ENCODE results near the gene MTMR12.
"Not testable (repeated sequence)": the region's sequence is repeated elsewhere in the genome, so short reads cannot be mapped to it uniquely, and the experiment has no call there.

Gene MTMR12

GRCh38 chr5:32287525-32287924 is 25.2 kb downstream of the MTMR12 start:
- not testable (repeated sequence) for H3K4me3 ChIP-seq (ENCODE audit: low read depth in 1 of 2, low read length in 2 of 2); H3K27ac ChIP-seq (ENCODE audit: low read depth, low read length); H3K27me3 ChIP-seq (ENCODE audit: control insufficient read depth in 1 of 2, insufficient read depth in 2 of 2, low read length in 2 of 2)

GRCh38 chr5:32285510-32286138 is 27.1 kb downstream of the MTMR12 start:
- Histone ChIP-seq H3K27me3 (ENCODE audit: control insufficient read depth in 1 of 2, insufficient read depth in 2 of 2, low read length in 2 of 2) (no peaks in the 10 kb centered on the region), H3K4me3 (ENCODE audit: low read depth in 1 of 2, low read length in 2 of 2) (no peak overlapping the region), H3K9ac (ENCODE audit: low read depth in 1 of 2, low read length in 2 of 2) (no peak overlapping the region), H3K4me1 (ENCODE audit: control insufficient read depth in 1 of 2, insufficient read depth in 2 of 2, low read length in 2 of 2) (peaks cover 9 to 16% of the 10 kb centered on the region in 2 donors), H3K27ac (ENCODE audit: low read depth, low read length) (no peak overlapping the region), H3K9me3 (ENCODE audit: control insufficient read depth in 1 of 2, low read length in 2 of 2) (no peaks in the 10 kb centered on the region), H3K36me3 (ENCODE audit: control insufficient read depth in 1 of 2, insufficient read depth in 2 of 2, low read length in 2 of 2) (no peaks in the 10 kb centered on the region)

More at GRCh38 chr5:32287525-32287924, 25.2 kb downstream of the MTMR12 start:
- not testable (repeated sequence) for H3K36me3 ChIP-seq (ENCODE audit: control insufficient read depth in 1 of 2, insufficient read depth in 2 of 2, low read length in 2 of 2); H3K4me1 ChIP-seq (ENCODE audit: control insufficient read depth in 1 of 2, insufficient read depth in 2 of 2, low read length in 2 of 2); H3K9me3 ChIP-seq (ENCODE audit: control insufficient read depth in 1 of 2, low read length in 2 of 2); H3K9ac ChIP-seq (ENCODE audit: low read depth in 1 of 2, low read length in 2 of 2)

GRCh38 chr5:32283539-32284377 is 29.0 kb downstream of the MTMR12 start:
- no peaks in the 10 kb centered on the region for H3K27me3 ChIP-seq (ENCODE audit: control insufficient read depth in 1 of 2, insufficient read depth in 2 of 2, low read length in 2 of 2)
- no peak overlapping the region for H3K9ac ChIP-seq (ENCODE audit: low read depth in 1 of 2, low read length in 2 of 2)
- H3K27ac ChIP-seq (ENCODE audit: low read depth, low read length), result no peak overlapping the region
- no peaks in the 10 kb centered on the region for H3K9me3 ChIP-seq (ENCODE audit: control insufficient read depth in 1 of 2, low read length in 2 of 2)
- H3K36me3 ChIP-seq (ENCODE audit: control insufficient read depth in 1 of 2, insufficient read depth in 2 of 2, low read length in 2 of 2), result no peaks in the 10 kb centered on the region
- peaks cover 10 to 18% of the 10 kb centered on the region in 2 donors for H3K4me1 ChIP-seq (ENCODE audit: control insufficient read depth in 1 of 2, insufficient read depth in 2 of 2, low read length in 2 of 2)
- no peak overlapping the region for H3K4me3 ChIP-seq (ENCODE audit: low read depth in 1 of 2, low read length in 2 of 2)

- Histone ChIP-seq H3K27me3 (ENCODE audit: control insufficient read depth in 1 of 2, insufficient read depth in 2 of 2, low read length in 2 of 2) (no peaks in the 10 kb centered on the region), H3K36me3 (ENCODE audit: control insufficient read depth in 1 of 2, insufficient read depth in 2 of 2, low read length in 2 of 2) (no peaks in the 10 kb centered on the region), H3K4me3 (ENCODE audit: low read depth in 1 of 2, low read length in 2 of 2) (no peak overlapping the region), H3K4me1 (ENCODE audit: control insufficient read depth in 1 of 2, insufficient read depth in 2 of 2, low read length in 2 of 2) (peaks cover 14 to 22% of the 10 kb centered on the region in 2 donors), H3K9ac (ENCODE audit: low read depth in 1 of 2, low read length in 2 of 2) (no peak overlapping the region), H3K27ac (ENCODE audit: low read depth, low read length) (no peak overlapping the region), H3K9me3 (ENCODE audit: control insufficient read depth in 1 of 2, low read length in 2 of 2) (no peaks in the 10 kb centered on the region)
Measured at GRCh38 chr5:32283061-32283460, 29.7 kb downstream of the MTMR12 start.

GRCh38 chr5:32282633-32283032 is 30.1 kb downstream of the MTMR12 start:
- H3K4me1 ChIP-seq (ENCODE audit: control insufficient read depth in 1 of 2, insufficient read depth in 2 of 2, low read length in 2 of 2), result peaks cover 16 to 22% of the 10 kb centered on the region in 2 donors
- H3K9me3 ChIP-seq (ENCODE audit: control insufficient read depth in 1 of 2, low read length in 2 of 2), result no peaks in the 10 kb centered on the region
- no peak overlapping the region for H3K4me3 ChIP-seq (ENCODE audit: low read depth in 1 of 2, low read length in 2 of 2)
- H3K36me3 ChIP-seq (ENCODE audit: control insufficient read depth in 1 of 2, insufficient read depth in 2 of 2, low read length in 2 of 2), result no peaks in the 10 kb centered on the region
- no peak overlapping the region for H3K9ac ChIP-seq (ENCODE audit: low read depth in 1 of 2, low read length in 2 of 2)
- no peak overlapping the region for H3K27ac ChIP-seq (ENCODE audit: low read depth, low read length)
- H3K27me3 ChIP-seq (ENCODE audit: control insufficient read depth in 1 of 2, insufficient read depth in 2 of 2, low read length in 2 of 2), result no peaks in the 10 kb centered on the region

- H3K9ac ChIP-seq (ENCODE audit: low read depth in 1 of 2, low read length in 2 of 2); H3K27me3 ChIP-seq (ENCODE audit: control insufficient read depth in 1 of 2, insufficient read depth in 2 of 2, low read length in 2 of 2); H3K36me3 ChIP-seq (ENCODE audit: control insufficient read depth in 1 of 2, insufficient read depth in 2 of 2, low read length in 2 of 2); H3K9me3 ChIP-seq (ENCODE audit: control insufficient read depth in 1 of 2, low read length in 2 of 2); H3K27ac ChIP-seq (ENCODE audit: low read depth, low read length); H3K4me3 ChIP-seq (ENCODE audit: low read depth in 1 of 2, low read length in 2 of 2): not testable (repeated sequence)
- peaks cover 10 to 17% of the 10 kb centered on the region in 2 donors for H3K4me1 ChIP-seq (ENCODE audit: control insufficient read depth in 1 of 2, insufficient read depth in 2 of 2, low read length in 2 of 2)
Measured at GRCh38 chr5:32281378-32282133, 31.2 kb downstream of the MTMR12 start.

GRCh38 chr5:32280656-32281081 is 32.1 kb downstream of the MTMR12 start:
- H3K27ac ChIP-seq (ENCODE audit: low read depth, low read length), result no peak overlapping the region
- no peaks in the 10 kb centered on the region for H3K9me3 ChIP-seq (ENCODE audit: control insufficient read depth in 1 of 2, low read length in 2 of 2)
- no peak overlapping the region for H3K9ac ChIP-seq (ENCODE audit: low read depth in 1 of 2, low read length in 2 of 2)
- H3K27me3 ChIP-seq (ENCODE audit: control insufficient read depth in 1 of 2, insufficient read depth in 2 of 2, low read length in 2 of 2), result no peaks in the 10 kb centered on the region
- H3K4me3 ChIP-seq (ENCODE audit: low read depth in 1 of 2, low read length in 2 of 2), result peak overlapping the region in 1 of 2 donors; percentile 29
- peaks cover 3 to 4% of the 10 kb centered on the region in 2 donors for H3K36me3 ChIP-seq (ENCODE audit: control insufficient read depth in 1 of 2, insufficient read depth in 2 of 2, low read length in 2 of 2)
- peaks cover 10 to 19% of the 10 kb centered on the region in 2 donors for H3K4me1 ChIP-seq (ENCODE audit: control insufficient read depth in 1 of 2, insufficient read depth in 2 of 2, low read length in 2 of 2)

GRCh38 chr5:32279786-32280185 is 33.0 kb downstream of the MTMR12 start:
- Histone ChIP-seq H3K4me3 (ENCODE audit: low read depth in 1 of 2, low read length in 2 of 2) (no peak overlapping the region), H3K27me3 (ENCODE audit: control insufficient read depth in 1 of 2, insufficient read depth in 2 of 2, low read length in 2 of 2) (no peaks in the 10 kb centered on the region), H3K9me3 (ENCODE audit: control insufficient read depth in 1 of 2, low read length in 2 of 2) (no peaks in the 10 kb centered on the region), H3K36me3 (ENCODE audit: control insufficient read depth in 1 of 2, insufficient read depth in 2 of 2, low read length in 2 of 2) (peaks cover 7 to 13% of the 10 kb centered on the region in 2 donors), H3K9ac (ENCODE audit: low read depth in 1 of 2, low read length in 2 of 2) (no peak overlapping the region), H3K27ac (ENCODE audit: low read depth, low read length) (no peak overlapping the region), H3K4me1 (ENCODE audit: control insufficient read depth in 1 of 2, insufficient read depth in 2 of 2, low read length in 2 of 2) (peaks cover 12 to 19% of the 10 kb centered on the region in 2 donors)

- no peaks in the 10 kb centered on the region for H3K27me3 ChIP-seq (ENCODE audit: control insufficient read depth in 1 of 2, insufficient read depth in 2 of 2, low read length in 2 of 2)
- H3K4me3 ChIP-seq (ENCODE audit: low read depth in 1 of 2, low read length in 2 of 2), result no peak overlapping the region
- H3K4me1 ChIP-seq (ENCODE audit: control insufficient read depth in 1 of 2, insufficient read depth in 2 of 2, low read length in 2 of 2), result peaks cover 12 to 19% of the 10 kb centered on the region in 2 donors
- no peak overlapping the region for H3K27ac ChIP-seq (ENCODE audit: low read depth, low read length)
- peaks cover 12 to 14% of the 10 kb centered on the region in 2 donors for H3K36me3 ChIP-seq (ENCODE audit: control insufficient read depth in 1 of 2, insufficient read depth in 2 of 2, low read length in 2 of 2)
- H3K9me3 ChIP-seq (ENCODE audit: control insufficient read depth in 1 of 2, low read length in 2 of 2), result no peaks in the 10 kb centered on the region
- no peak overlapping the region for H3K9ac ChIP-seq (ENCODE audit: low read depth in 1 of 2, low read length in 2 of 2)
Measured at GRCh38 chr5:32279223-32279622, 33.5 kb downstream of the MTMR12 start.

GRCh38 chr5:32278406-32278805 is 34.3 kb downstream of the MTMR12 start:
- Histone ChIP-seq H3K4me3 (ENCODE audit: low read depth in 1 of 2, low read length in 2 of 2) (no peak overlapping the region), H3K9ac (ENCODE audit: low read depth in 1 of 2, low read length in 2 of 2) (no peak overlapping the region), H3K9me3 (ENCODE audit: control insufficient read depth in 1 of 2, low read length in 2 of 2) (no peaks in the 10 kb centered on the region), H3K27me3 (ENCODE audit: control insufficient read depth in 1 of 2, insufficient read depth in 2 of 2, low read length in 2 of 2) (no peaks in the 10 kb centered on the region), H3K27ac (ENCODE audit: low read depth, low read length) (no peak overlapping the region), H3K36me3 (ENCODE audit: control insufficient read depth in 1 of 2, insufficient read depth in 2 of 2, low read length in 2 of 2) (peaks cover 20% of the 10 kb centered on the region in 2 donors), H3K4me1 (ENCODE audit: control insufficient read depth in 1 of 2, insufficient read depth in 2 of 2, low read length in 2 of 2) (peaks cover 12 to 19% of the 10 kb centered on the region in 2 donors)

All from duodenal mucosa (tissue), 2 donors.